Breast epithelium (tissue), 4 donors: ENCODE measurements around the gene DEFB129. TPM values are rescaled to one million over a fixed set of nuclear protein-coding genes. Genes with fewer than 3 reads are reported as not detected.

ENCODE experiments used
- DNase-seq, 2 donors: peaks; one replicate each; pipeline ENCODE4 v3.0.0-alpha.2; 2019; ENCODE audit warnings: low spot score in 2 of 2
- H3K27ac ChIP-seq, 2 donors: fragments of 200-600 bp; sonication (generic) in 1 of 2; one replicate each; pipeline ENCODE4 v1.5.1; 2016 to 2019; ENCODE audit warnings: mild to moderate bottlenecking in 1 of 2
- H3K27me3 ChIP-seq, 2 donors: fragments of 200-600 bp; sonication (generic) in 1 of 2; one replicate each; pipeline versions ENCODE4 v1.5.1 to v1.6.0; 2017 to 2019; ENCODE audit warnings: control low read depth in 1 of 2, mild to moderate bottlenecking in 1 of 2
- H3K36me3 ChIP-seq: fragments of 200-600 bp; one replicate; pipeline ENCODE4 v1.5.1; 2019
- H3K4me1 ChIP-seq, 2 donors: fragments of 200-600 bp; sonication (generic); one replicate each; pipeline ENCODE4 v1.5.1; 2016 to 2019; ENCODE audit warnings: control low read depth in 1 of 2
- H3K4me3 ChIP-seq, 3 donors: fragments of 200-600 bp; sonication (generic); 1 replicate in 2 of 3; 2 replicates in 1 of 3; pipeline ENCODE4 v1.5.1; 2016 to 2019; ENCODE audit warnings: mild to moderate bottlenecking in 3 of 3, moderate library complexity in 2 of 3
- H3K9me3 ChIP-seq, 2 donors: fragments of 200-600 bp; sonication (generic) in 1 of 2; one replicate each; pipeline ENCODE4 v1.5.1; 2016 to 2019; ENCODE audit warnings: control low read depth in 1 of 2
- CTCF ChIP-seq, 3 donors: fragments of 450-650 bp; IDR thresholded peaks; one replicate each; pipeline ENCODE4 v1.5.1; 2016 to 2017; ENCODE audit warnings: antibody characterized with exemption in 3 of 3, mild to moderate bottlenecking in 3 of 3, moderate library complexity in 3 of 3
- POLR2A ChIP-seq: fragments of 450-650 bp; IDR thresholded peaks from one replicate; pipeline ENCODE4 v1.6.1; 2016; ENCODE audit warnings: antibody characterized with exemption, mild to moderate bottlenecking, moderate library complexity
- POLR2AphosphoS5 ChIP-seq, 3 donors: sonication (generic); formaldehyde crosslinking; IDR thresholded peaks; one replicate each; pipeline ENCODE4 v1.6.1; 2017; ENCODE audit warnings: antibody characterized with exemption in 3 of 3
- intact Hi-C: fragments of 100-400 bp; cut with DNase I; formaldehyde crosslinking; loops from one replicate; pipeline ENCODE4 v1.15.1; 2023; ENCODE audit warnings: low total_unique reads
- total RNA-seq, 3 donors: library from RNA; depleted of rRNA; stranded (reverse); fragments of >200 nt; gene quantifications; one replicate each; pipeline ENCODE4 v1.1.0, GENCODE V29; 2016

DEFB129 gene
- total RNA-seq, 3 donors from 2014 or later: not detected

DNA sequence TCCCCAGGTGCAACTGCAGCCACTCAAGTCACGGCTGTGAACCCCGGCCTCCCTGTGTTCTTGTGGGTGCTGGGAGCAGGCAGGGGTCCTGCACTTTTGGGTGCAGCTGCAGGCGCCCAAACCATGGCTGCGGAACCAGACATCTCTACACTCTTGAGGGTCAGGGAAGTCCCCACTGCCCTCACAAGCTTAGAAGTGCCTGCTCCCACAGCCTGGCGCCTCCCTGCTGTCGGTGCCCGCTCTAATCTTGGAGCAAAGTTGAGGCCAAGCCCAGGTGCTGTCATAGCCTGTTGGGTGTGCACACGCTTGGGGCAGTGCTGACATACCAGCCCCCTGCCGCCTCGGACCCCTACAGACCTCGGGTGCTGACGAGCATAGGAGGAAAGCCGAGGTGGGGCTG, 36.6 kb downstream of the DEFB129 start:
- no peak for TF ChIP-seq CTCF (IDR thresholded peaks at IDR 0.05)
- no peak for TF ChIP-seq POLR2AphosphoS5 (IDR thresholded peaks at IDR 0.05)
- TF ChIP-seq POLR2A: no peak
- Histone ChIP-seq H3K4me1 (no peaks in the 10 kb centered on the region), H3K4me3 (no peak overlapping the region), H3K27ac (no peak overlapping the region), H3K36me3 (no peaks in the 10 kb centered on the region), H3K27me3 (no peaks in the 10 kb centered on the region), H3K9me3 (no peaks in the 10 kb centered on the region)
- intact Hi-C loops: no loop called here
- DNase-seq: no peak

DNA sequence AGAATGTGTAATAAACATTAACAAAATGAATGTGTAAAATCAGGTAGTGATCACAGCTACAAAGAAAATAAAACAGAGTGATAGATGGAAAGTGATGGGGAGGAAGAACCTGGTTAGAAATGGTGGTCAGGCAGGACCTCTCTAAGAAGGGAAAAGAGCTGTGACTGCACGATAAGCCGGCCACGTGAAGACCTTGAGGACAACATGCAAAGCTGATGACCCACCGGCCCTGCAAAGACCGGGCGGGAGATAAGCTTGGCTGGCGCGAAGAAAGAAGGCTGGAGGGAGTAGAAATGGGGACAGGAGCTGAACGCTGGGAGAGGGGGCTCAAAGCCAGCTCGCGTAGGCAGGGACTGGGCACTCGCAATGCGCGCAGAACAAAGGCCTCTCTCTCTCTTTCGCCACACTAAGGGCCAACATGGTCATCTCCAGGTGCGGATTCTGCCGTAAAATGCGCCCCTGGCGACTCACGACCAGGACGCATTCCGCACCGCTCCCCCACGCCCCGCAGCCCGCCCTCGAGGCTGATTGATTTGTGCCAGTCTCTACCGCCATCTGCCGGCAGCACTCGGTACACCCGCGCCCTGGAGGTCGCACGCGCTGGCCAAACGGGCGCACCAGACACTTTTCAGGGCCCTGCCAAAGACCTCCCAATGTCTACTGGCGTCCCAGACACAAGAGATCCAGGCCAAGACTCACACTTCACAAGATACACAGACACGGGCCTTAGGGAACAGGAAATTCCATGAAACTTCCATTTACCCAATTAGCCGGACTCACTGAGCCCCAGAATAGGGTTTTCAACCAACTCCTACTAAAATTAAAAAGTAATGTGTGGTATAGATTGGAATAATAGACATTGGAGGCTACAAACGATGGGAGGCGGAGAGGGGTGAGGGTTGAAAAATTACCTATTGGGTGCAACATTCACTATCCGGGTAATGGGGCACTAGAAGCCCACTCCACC, 39.8 kb downstream of the DEFB129 start:
- Histone ChIP-seq H3K9me3 (no peaks in the 10 kb centered on the region), H3K27ac (peak overlapping the region in 1 of 2 donors; percentile 22), H3K4me3 (peak overlapping the region; percentile 38 to 68 (median 54)), H3K4me1 (no peaks in the 10 kb centered on the region), H3K36me3 (no peaks in the 10 kb centered on the region), H3K27me3 (no peaks in the 10 kb centered on the region)
- intact Hi-C loops: no loop called here
- peak; percentile 91 to 94 (median 93) for TF ChIP-seq CTCF (IDR thresholded peaks at IDR 0.05)
- TF ChIP-seq POLR2AphosphoS5 (IDR thresholded peaks at IDR 0.05): peak in 1 of 3 donors; percentile 33
- no peak for TF ChIP-seq POLR2A
- DNase-seq: peak; percentile 50 to 78

- no peak for TF ChIP-seq CTCF (IDR thresholded peaks at IDR 0.05)
- TF ChIP-seq POLR2A: no peak
- no peak for TF ChIP-seq POLR2AphosphoS5 (IDR thresholded peaks at IDR 0.05)
- DNase-seq: no peak
- H3K4me3 ChIP-seq: no peak overlapping the region
- no peaks in the 10 kb centered on the region for H3K27me3 ChIP-seq
- H3K36me3 ChIP-seq: no peaks in the 10 kb centered on the region
- intact Hi-C loops: no loop called here
- H3K9me3 ChIP-seq: no peaks in the 10 kb centered on the region
- no peak overlapping the region for H3K27ac ChIP-seq
- H3K4me1 ChIP-seq: no peaks in the 10 kb centered on the region
Observed at GRCh38 chr20:270517-270916, 43.5 kb downstream of the DEFB129 start.

- intact Hi-C loops: no loop called here
- DNase-seq: no peak
- no peaks in the 10 kb centered on the region for H3K27me3 ChIP-seq
- no peaks in the 10 kb centered on the region for H3K4me1 ChIP-seq
- H3K4me3 ChIP-seq: no peak overlapping the region
- H3K36me3 ChIP-seq: no peaks in the 10 kb centered on the region
- no peaks in the 10 kb centered on the region for H3K9me3 ChIP-seq
- TF ChIP-seq CTCF (IDR thresholded peaks at IDR 0.05) (no peak), POLR2A (no peak), POLR2AphosphoS5 (IDR thresholded peaks at IDR 0.05) (no peak)
- H3K27ac ChIP-seq: no peak overlapping the region
Observed at GRCh38 chr20:271069-271468, 44.0 kb downstream of the DEFB129 start.

DNA sequence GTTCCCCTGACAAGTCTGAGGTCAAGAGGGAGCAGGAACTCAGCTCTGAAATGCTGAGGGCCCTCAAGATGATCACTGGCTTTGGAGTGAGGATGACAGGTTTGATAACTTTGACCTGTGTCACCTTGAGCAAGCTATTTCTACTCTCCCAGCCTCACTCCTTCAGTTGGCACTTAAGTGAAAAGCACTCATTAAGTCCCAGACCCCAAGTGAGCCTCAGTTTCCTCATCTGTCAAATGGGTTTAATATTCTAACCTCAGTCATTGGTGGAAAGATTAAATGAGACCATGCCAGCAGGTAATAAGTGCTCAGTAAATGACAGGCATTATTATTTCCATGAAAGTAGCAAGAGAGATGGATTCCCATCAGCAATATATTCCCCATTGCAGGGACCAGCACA, 44.5 kb downstream of the DEFB129 start:
- no peaks in the 10 kb centered on the region for H3K4me1 ChIP-seq
- no peaks in the 10 kb centered on the region for H3K27me3 ChIP-seq
- no peaks in the 10 kb centered on the region for H3K9me3 ChIP-seq
- H3K27ac ChIP-seq: no peak overlapping the region
- TF ChIP-seq POLR2A: no peak
- no peak for TF ChIP-seq CTCF (IDR thresholded peaks at IDR 0.05)
- TF ChIP-seq POLR2AphosphoS5 (IDR thresholded peaks at IDR 0.05): no peak
- no peak overlapping the region for H3K4me3 ChIP-seq
- intact Hi-C loops: no loop called here
- peaks cover 2% of the 10 kb centered on the region for H3K36me3 ChIP-seq
- no peak for DNase-seq
